ENCODE measurements around the gene ALKBH8. TPM values are rescaled to one million over a fixed set of nuclear protein-coding genes. Genes with fewer than 3 reads are reported as not detected.
"Not testable (repeated sequence)": the region's sequence is repeated elsewhere in the genome, so short reads cannot be mapped to it uniquely, and the experiment has no call there.

The ALKBH8 gene
- total and polyA plus RNA-seq, 7 donors: 4.2 to 23.8 (median 7.7) TPM

GRCh38 chr11:107567739-107568335, 2.3 kb upstream of the ALKBH8 start:
- peaks cover 24% of the 10 kb centered on the region for H3K4me1 ChIP-seq
- DNase-seq: no peak
- no peaks in the 10 kb centered on the region for H3K9me3 ChIP-seq
- H3K4me3 ChIP-seq: no peak overlapping the region
- no peaks in the 10 kb centered on the region for H3K36me3 ChIP-seq (ENCODE audit: insufficient read depth in 1 of 2, low read depth in 1 of 2)
- no peaks in the 10 kb centered on the region for H3K27me3 ChIP-seq (ENCODE audit: insufficient read depth in 3 of 3, low read length in 2 of 3)
- no peak overlapping the region for H3K27ac ChIP-seq
- no peak for TF ChIP-seq CTCF (IDR thresholded peaks at IDR 0.05)
- no peak for ATAC-seq
- WGBS, 3 donors: 65 to 81% (median 76%) methylated on average over 5 of the region's 5 CpGs
- intact Hi-C loops (cut with DNase I): loop anchor here in 1 of 2 donors (10.0 kb wide), 1 partner anchor 327 kb away; no protein-coding TSS in a partner anchor

- intact Hi-C loops (cut with DNase I): loop anchor here in 1 of 2 donors (10.0 kb wide), 1 partner anchor 328 kb away; no protein-coding TSS in a partner anchor
- H3K9me3 ChIP-seq: no peaks in the 10 kb centered on the region
- TF ChIP-seq CTCF (IDR thresholded peaks at IDR 0.05): no peak
- no peak overlapping the region for H3K4me3 ChIP-seq
- WGBS, 3 donors: 92 to 95% (median 94%) methylated on average over 2 of the region's 2 CpGs
- peaks cover 30% of the 10 kb centered on the region for H3K4me1 ChIP-seq
- H3K36me3 ChIP-seq (ENCODE audit: insufficient read depth in 1 of 2, low read depth in 1 of 2): peaks cover 0 to 4% of the 10 kb centered on the region in 2 donors
- no peaks in the 10 kb centered on the region for H3K27me3 ChIP-seq (ENCODE audit: insufficient read depth in 3 of 3, low read length in 2 of 3)
- no peak overlapping the region for H3K27ac ChIP-seq
- DNase-seq: no peak
- no peak for ATAC-seq
These were observed 1.0 kb upstream of the ALKBH8 start for GRCh38 chr11:107566569-107566968.

- 60 to 65% (median 61%) methylated on average over 9 of the region's 9 CpGs for WGBS, 3 donors
- H3K9me3 ChIP-seq; DNase-seq; H3K27me3 ChIP-seq (ENCODE audit: insufficient read depth in 3 of 3, low read length in 2 of 3); H3K36me3 ChIP-seq (ENCODE audit: insufficient read depth in 1 of 2, low read depth in 1 of 2): not testable (repeated sequence)
- Histone ChIP-seq H3K4me3 (peak overlapping the region; percentile 89), H3K27ac (peak overlapping the region; percentile 94), H3K4me1 (peaks cover 30% of the 10 kb centered on the region)
- intact Hi-C loops (cut with DNase I): loop anchor here in 1 of 2 donors (10.0 kb wide), 1 partner anchor 329 kb away; no protein-coding TSS in a partner anchor
- ATAC-seq: peak in 2 of 4 donors; percentile 56 to 62
These were observed 493 bp upstream of the ALKBH8 start for GRCh38 chr11:107565955-107566501.

- Histone ChIP-seq H3K9me3 (no peaks in the 10 kb centered on the region), H3K27me3 (ENCODE audit: insufficient read depth in 3 of 3, low read length in 2 of 3) (no peaks in the 10 kb centered on the region), H3K36me3 (ENCODE audit: insufficient read depth in 1 of 2, low read depth in 1 of 2) (peaks cover 0 to 13% of the 10 kb centered on the region in 2 donors), H3K4me1 (peaks cover 30% of the 10 kb centered on the region), H3K27ac (peak overlapping the region; percentile 94), H3K4me3 (peak overlapping the region; percentile 89)
- intact Hi-C loops (cut with DNase I): loop anchor here in 1 of 2 donors (10.0 kb wide), 1 partner anchor 330 kb away; no protein-coding TSS in a partner anchor
- ATAC-seq: no peak
- TF ChIP-seq CTCF (IDR thresholded peaks at IDR 0.05): no peak
- WGBS, 3 donors: 8 to 12% (median 10%) methylated on average over 6 of the region's 6 CpGs
- DNase-seq: no peak
These were observed 687 bp downstream of the ALKBH8 start for GRCh38 chr11:107564877-107565218.

- peaks cover 30% of the 10 kb centered on the region for H3K4me1 ChIP-seq
- no peaks in the 10 kb centered on the region for H3K9me3 ChIP-seq
- no peaks in the 10 kb centered on the region for H3K27me3 ChIP-seq (ENCODE audit: insufficient read depth in 3 of 3, low read length in 2 of 3)
- H3K36me3 ChIP-seq (ENCODE audit: insufficient read depth in 1 of 2, low read depth in 1 of 2): peaks cover 0 to 23% of the 10 kb centered on the region in 2 donors
- WGBS, 3 donors: 1 to 12% (median 3%) methylated on average over 2 of the region's 2 CpGs
- ATAC-seq (peak; percentile 61 to 82 (median 66)), DNase-seq (peak in 1 of 2 donors; percentile 26)
- intact Hi-C loops (cut with DNase I): loop anchor here in 1 of 2 donors (10.0 kb wide), 1 partner anchor 331 kb away; no protein-coding TSS in a partner anchor
- H3K27ac ChIP-seq: peak overlapping the region; percentile 94
- peak overlapping the region; percentile 13 for H3K4me3 ChIP-seq
- peak; percentile 65 for TF ChIP-seq CTCF (IDR thresholded peaks at IDR 0.05)
These were observed 1.8 kb downstream of the ALKBH8 start for GRCh38 chr11:107563702-107564101.
